H9 (cell line): ENCODE measurements around the gene GRIK3. TPM values are rescaled to one million over a fixed set of nuclear protein-coding genes. Genes with fewer than 3 reads are reported as not detected.
A peak's percentile ranks its signal among the peaks of the same experiment; 100 is the strongest.

Source experiments
- DNase-seq: peaks from one replicate; pipeline ENCODE4 v3.0.0-alpha.2; 2017
- H2AFZ ChIP-seq: one replicate; pipeline ENCODE4 v1.6.1; 2013; ENCODE audit warnings: mild to moderate bottlenecking, low read length, control low read depth, moderate library complexity
- H2AK5ac ChIP-seq: 2 replicates; pipeline ENCODE4 v1.6.1; 2013; ENCODE audit warnings: low read length, control low read depth, mixed read lengths; ENCODE audit not compliant: insufficient read length
- H2BK120ac ChIP-seq: one replicate; pipeline ENCODE4 v1.6.1; 2013; ENCODE audit warnings: low read depth, mild to moderate bottlenecking, low read length, control low read depth, inconsistent platforms; ENCODE audit not compliant: poor library complexity, severe bottlenecking
- H2BK12ac ChIP-seq: 2 replicates; pipeline ENCODE4 v1.6.1; 2013; ENCODE audit warnings: low read length, control low read depth, mixed read lengths, low read depth; ENCODE audit not compliant: insufficient read length
- H2BK15ac ChIP-seq: 2 replicates; pipeline ENCODE4 v1.6.1; 2013; ENCODE audit warnings: low read depth, low read length, control low read depth
- H2BK20ac ChIP-seq: one replicate; pipeline ENCODE4 v1.6.1; 2013; ENCODE audit warnings: low read depth, mild to moderate bottlenecking, low read length, control low read depth, inconsistent platforms; ENCODE audit not compliant: poor library complexity, severe bottlenecking
- H2BK5ac ChIP-seq: 2 replicates; pipeline ENCODE4 v1.6.1; 2013; ENCODE audit warnings: low read length, control low read depth, mixed read lengths; ENCODE audit not compliant: insufficient read length
- H3K14ac ChIP-seq: 2 replicates; pipeline ENCODE4 v1.6.1; 2013; ENCODE audit warnings: low read length, control low read depth; ENCODE audit not compliant: insufficient read depth
- H3K18ac ChIP-seq: 2 replicates; pipeline ENCODE4 v1.6.1; 2013; ENCODE audit warnings: low read depth, mild to moderate bottlenecking, mixed read lengths, low read length, control low read depth; ENCODE audit not compliant: insufficient read length
- H3K23ac ChIP-seq: 2 replicates; pipeline ENCODE4 v1.6.1; 2013; ENCODE audit warnings: low read length, control low read depth, mixed read lengths, low read depth; ENCODE audit not compliant: insufficient read length
- H3K23me2 ChIP-seq: 2 replicates; pipeline ENCODE4 v1.6.1; 2013; ENCODE audit warnings: low read depth, mild to moderate bottlenecking, mixed read lengths, low read length, control low read depth; ENCODE audit not compliant: insufficient read length, poor library complexity, severe bottlenecking
- H3K27ac ChIP-seq: 2 replicates; pipeline ENCODE4 v1.5.1; 2013; ENCODE audit warnings: low read length, control low read depth, mixed read lengths, low read depth; ENCODE audit not compliant: insufficient read length
- H3K27me3 ChIP-seq: 2 replicates; pipeline ENCODE4 v1.6.1; 2013; ENCODE audit warnings: low read length, control low read depth, inconsistent platforms; ENCODE audit not compliant: insufficient read depth
- H3K4ac ChIP-seq: 2 replicates; pipeline ENCODE4 v1.6.1; 2013; ENCODE audit warnings: low read depth, mild to moderate bottlenecking, control low read depth, inconsistent platforms, low read length, moderate library complexity
- H3K4me1 ChIP-seq: 2 replicates; pipeline ENCODE4 v1.6.1; 2013; ENCODE audit warnings: low read length, control low read depth, inconsistent platforms; ENCODE audit not compliant: insufficient read depth
- H3K4me2 ChIP-seq: 2 replicates; pipeline ENCODE4 v1.6.1; 2013; ENCODE audit warnings: low read length, control low read depth, mixed read lengths; ENCODE audit not compliant: insufficient read length, insufficient read depth
- H3K56ac ChIP-seq: 2 replicates; pipeline ENCODE4 v1.6.1; 2013; ENCODE audit warnings: low read depth, mild to moderate bottlenecking, mixed read lengths, low read length, control low read depth; ENCODE audit not compliant: insufficient read length
- H3K79me1 ChIP-seq: 2 replicates; pipeline ENCODE4 v1.6.1; 2013; ENCODE audit warnings: low read depth, mild to moderate bottlenecking, moderate library complexity, low read length, control low read depth, inconsistent platforms; ENCODE audit not compliant: insufficient read depth, poor library complexity, severe bottlenecking
- H3K79me2 ChIP-seq: 2 replicates; pipeline ENCODE4 v1.6.1; 2013; ENCODE audit warnings: low read length, control low read depth, inconsistent platforms; ENCODE audit not compliant: insufficient read depth
- H3K9ac ChIP-seq: 2 replicates; pipeline ENCODE4 v1.6.1; 2013; ENCODE audit warnings: low read length, control low read depth, mixed read lengths; ENCODE audit not compliant: insufficient read length; ENCODE audit errors: extremely low read depth
- H3K9me3 ChIP-seq: one replicate; pipeline ENCODE4 v1.6.1; 2013; ENCODE audit warnings: low read depth, low read length, inconsistent platforms; ENCODE audit not compliant: control insufficient read depth
- H3T11ph ChIP-seq: one replicate; pipeline ENCODE4 v1.6.1; 2013; ENCODE audit warnings: mild to moderate bottlenecking, low read length, control low read depth, inconsistent platforms
- H4K20me1 ChIP-seq: one replicate; pipeline ENCODE4 v1.6.1; 2013; ENCODE audit not compliant: control insufficient read depth, insufficient read length, insufficient read depth
- H4K5ac ChIP-seq: 2 replicates; pipeline ENCODE4 v1.6.1; 2013; ENCODE audit warnings: low read depth, mild to moderate bottlenecking, mixed read lengths, low read length, control low read depth; ENCODE audit not compliant: insufficient read length
- H4K8ac ChIP-seq: replicated peaks from 2 replicates; pipeline ENCODE4 v1.6.1; 2013; ENCODE audit warnings: low read length, control low read depth, mixed read lengths, low read depth; ENCODE audit not compliant: insufficient read length
- H4K91ac ChIP-seq: 2 replicates; pipeline ENCODE4 v1.6.1; 2013; ENCODE audit warnings: low read depth, mild to moderate bottlenecking, moderate library complexity, mixed read lengths, low read length, control low read depth; ENCODE audit not compliant: insufficient read length
- H3K27ac Mint-ChIP-seq, 3 experiments: 2 replicates in 2 of 3; 3 replicates in 1 of 3; pipeline ENCODE4 v1.8.0; 2020 to 2021; ENCODE audit warnings: mixed read lengths in 3 of 3, mild to moderate bottlenecking in 1 of 3, moderate library complexity in 1 of 3
- H3K27me3 Mint-ChIP-seq: 2 replicates; pipeline ENCODE4 v1.8.0; 2021; ENCODE audit warnings: low read depth, mild to moderate bottlenecking, moderate library complexity, mixed read lengths
- H3K36me3 Mint-ChIP-seq, 3 experiments: 2 replicates in 2 of 3; 3 replicates in 1 of 3; pipeline ENCODE4 v1.8.0; 2020 to 2021; ENCODE audit warnings: low read depth in 3 of 3, mixed read lengths in 3 of 3; ENCODE audit not compliant: insufficient read depth in 1 of 3
- H3K4me1 Mint-ChIP-seq, 2 experiments: 2 replicates each; pipeline ENCODE4 v1.8.0; 2020; ENCODE audit warnings: mixed read lengths in 2 of 2
- H3K4me3 Mint-ChIP-seq, 2 experiments: 2 replicates in 1 of 2; 3 replicates in 1 of 2; pipeline ENCODE4 v1.8.0; 2020 to 2021; ENCODE audit warnings: mild to moderate bottlenecking in 2 of 2, mixed read lengths in 2 of 2, moderate library complexity in 1 of 2
- H3K9me3 Mint-ChIP-seq, 2 experiments: 2 replicates in 1 of 2; 3 replicates in 1 of 2; pipeline ENCODE4 v1.8.0; 2020; ENCODE audit warnings: mild to moderate bottlenecking in 2 of 2, mixed read lengths in 2 of 2, moderate library complexity in 1 of 2
- CTCF ChIP-seq: fragments of 200-600 bp; sonication (generic); conservative IDR thresholded peaks from 3 replicates; pipeline ENCODE4 v1.8.0; 2021; ENCODE audit warnings: antibody characterized with exemption, mild to moderate bottlenecking
- WGBS: extraction: QIAGEN DNeasy Blood & Tissue Kit; methylation state at CpG from one replicate; pipeline ENCODE4 v1.1.7; 2013; ENCODE audit warnings: missing lambda C conversion rate, low lambda C conversion rate, mixed read lengths; ENCODE audit not compliant: insufficient read length; ENCODE audit errors: extremely low coverage; 5-methylcytosine and 5-hydroxymethylcytosine counted together
- total RNA-seq: library from RNA; stranded (reverse); gene quantifications from 2 replicates; pipeline ENCODE4 v1.2.1, GENCODE V29; 2021

GRIK3 gene
- total RNA-seq, 1 experiment from 2014 or later, result 1.7 TPM

GRCh38 chr1:36864182-36864822, 170.0 kb downstream of the GRIK3 start:
- no peak overlapping the region for H3K4me3 Mint-ChIP-seq
- Histone ChIP-seq H3K9me3 (no peaks in the 10 kb centered on the region), H2BK5ac (no peak overlapping the region), H2AFZ (no peak overlapping the region), H2AK5ac (no peak overlapping the region), H3K4me1 (no peaks in the 10 kb centered on the region), H3K4me2 (no peak overlapping the region), H3K9ac (no peak overlapping the region), H3K56ac (no peak overlapping the region), H3K23me2 (no peaks in the 10 kb centered on the region), H4K20me1 (peaks cover 2% of the 10 kb centered on the region), H2BK20ac (no peak overlapping the region), H2BK15ac (no peak overlapping the region), H3K79me1 (no peaks in the 10 kb centered on the region), H2BK12ac (no peak overlapping the region), H4K8ac (no peak overlapping the region), H3K27ac (no peak overlapping the region), H4K5ac (no peak overlapping the region), H3K4ac (no peak overlapping the region), H4K91ac (no peak overlapping the region), H3K27me3 (no peaks in the 10 kb centered on the region), H2BK120ac (no peak overlapping the region), H3K79me2 (no peaks in the 10 kb centered on the region), H3K18ac (no peak overlapping the region), H3K23ac (no peak overlapping the region), H3K14ac (no peak overlapping the region), H3T11ph (no peak overlapping the region)
- WGBS, result no CpG with 5 or more reads among the region's 6 CpGs
- peaks cover 1% of the 10 kb centered on the region for H3K27me3 Mint-ChIP-seq
- peaks cover 2 to 28% of the 10 kb centered on the region in 2 experiments for H3K4me1 Mint-ChIP-seq
- peak; percentile 64 for DNase-seq
- no peaks in the 10 kb centered on the region for H3K36me3 Mint-ChIP-seq
- H3K9me3 Mint-ChIP-seq, result no peaks in the 10 kb centered on the region
- peak; percentile 88 for TF ChIP-seq CTCF
- H3K27ac Mint-ChIP-seq, result no peak overlapping the region; a peak in 1 of 7 replicates
